ENCODE results near the gene ABHD6.
"Not testable (repeated sequence)": the region's sequence is repeated elsewhere in the genome, so short reads cannot be mapped to it uniquely, and the experiment has no call there.

Gene ABHD6, protein sequence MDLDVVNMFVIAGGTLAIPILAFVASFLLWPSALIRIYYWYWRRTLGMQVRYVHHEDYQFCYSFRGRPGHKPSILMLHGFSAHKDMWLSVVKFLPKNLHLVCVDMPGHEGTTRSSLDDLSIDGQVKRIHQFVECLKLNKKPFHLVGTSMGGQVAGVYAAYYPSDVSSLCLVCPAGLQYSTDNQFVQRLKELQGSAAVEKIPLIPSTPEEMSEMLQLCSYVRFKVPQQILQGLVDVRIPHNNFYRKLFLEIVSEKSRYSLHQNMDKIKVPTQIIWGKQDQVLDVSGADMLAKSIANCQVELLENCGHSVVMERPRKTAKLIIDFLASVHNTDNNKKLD

DNA sequence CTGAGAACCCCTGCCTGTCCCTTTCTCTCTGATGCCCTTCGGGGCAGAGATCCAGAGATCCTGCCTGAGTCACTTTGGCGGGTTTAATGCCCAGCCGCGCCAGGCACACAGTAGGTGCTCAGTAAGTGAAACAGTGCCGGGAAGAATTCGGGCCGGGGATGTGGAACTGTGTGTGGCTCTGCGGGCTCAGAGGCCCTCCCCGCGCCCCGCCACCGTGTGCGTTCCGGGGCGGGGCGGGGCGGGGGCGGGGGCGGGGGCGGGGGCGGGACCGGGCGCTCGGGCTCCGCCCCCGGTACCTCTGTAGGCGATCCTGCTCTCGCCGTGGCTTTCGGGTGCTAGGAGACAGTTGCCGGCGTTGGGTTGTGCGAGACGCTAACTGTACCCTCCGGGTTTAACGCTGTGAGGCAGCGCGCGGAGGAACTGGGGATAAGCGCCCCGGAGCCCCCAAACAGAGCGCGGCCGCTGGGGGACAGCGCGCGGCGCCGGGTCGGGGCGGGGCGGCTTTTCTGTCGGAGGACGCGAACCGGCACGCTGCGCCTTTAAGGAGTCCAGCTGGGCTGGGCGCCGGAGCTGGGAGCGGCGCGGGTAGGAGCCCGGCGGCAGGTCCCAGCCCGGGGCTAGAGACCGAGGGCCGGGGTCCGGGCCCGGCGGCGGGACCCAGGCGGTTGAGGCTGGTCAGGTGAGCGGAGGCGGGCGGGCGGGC, at the start of gene ABHD6:
TSS of gene ABHD6 (plus strand) at position 555 of the 703 bp plus-strand sequence. CDS start 18,795 bp downstream, outside the sequence.
- DNase-seq: peak; percentile 63 to 94 (median 80)

DNA sequence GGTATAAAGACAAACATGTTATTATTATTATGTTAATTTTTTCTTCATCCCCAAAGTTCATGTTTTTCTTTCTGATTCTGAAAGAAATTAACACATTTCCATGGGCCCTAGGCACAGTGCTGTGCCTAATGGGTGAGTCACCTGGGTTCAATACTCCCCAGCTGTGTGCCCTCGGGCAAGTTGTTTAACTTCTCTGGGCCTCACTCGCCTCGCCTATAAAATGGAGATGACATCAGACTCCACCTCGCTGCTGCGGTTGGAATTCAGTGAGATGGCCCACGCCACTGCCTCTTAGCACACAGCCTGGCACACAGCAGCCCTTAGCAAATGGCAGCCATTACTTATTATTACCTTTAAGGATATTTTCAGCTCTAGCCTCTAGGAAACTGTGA, 49.4 kb upstream of the ABHD6 start:
- no peak for DNase-seq

GRCh38 chr3:58188921-58189451, 48.6 kb upstream of the ABHD6 start:
- DNase-seq: no peak

GRCh38 chr3:58189691-58190090, 47.9 kb upstream of the ABHD6 start:
- DNase-seq: no peak

DNA sequence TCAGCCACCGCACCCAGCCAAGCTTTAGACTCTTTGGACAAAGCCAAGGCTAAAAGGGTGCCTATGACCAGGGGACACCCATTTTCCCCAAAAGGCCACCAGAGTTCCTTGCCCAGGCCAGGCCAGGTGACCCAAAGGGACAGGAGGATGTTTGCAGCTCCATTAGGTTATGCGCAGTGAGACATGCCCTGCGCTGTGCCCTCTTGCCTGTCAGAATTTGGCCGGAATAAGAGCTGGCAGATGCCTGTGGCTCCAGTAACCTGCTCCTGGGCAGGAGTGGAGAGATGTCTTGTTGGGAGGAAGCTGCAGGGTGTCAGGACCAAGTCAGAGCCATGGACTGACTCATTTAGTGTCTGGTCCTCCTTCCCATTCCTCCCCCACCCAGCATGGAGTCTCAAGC, 47.3 kb upstream of the ABHD6 start:
- DNase-seq: no peak

- DNase-seq: no peak
Measured at GRCh38 chr3:58190882-58191281, 46.7 kb upstream of the ABHD6 start.

- no peak for DNase-seq
Measured at GRCh38 chr3:58191361-58191991, 46.1 kb upstream of the ABHD6 start.

DNA sequence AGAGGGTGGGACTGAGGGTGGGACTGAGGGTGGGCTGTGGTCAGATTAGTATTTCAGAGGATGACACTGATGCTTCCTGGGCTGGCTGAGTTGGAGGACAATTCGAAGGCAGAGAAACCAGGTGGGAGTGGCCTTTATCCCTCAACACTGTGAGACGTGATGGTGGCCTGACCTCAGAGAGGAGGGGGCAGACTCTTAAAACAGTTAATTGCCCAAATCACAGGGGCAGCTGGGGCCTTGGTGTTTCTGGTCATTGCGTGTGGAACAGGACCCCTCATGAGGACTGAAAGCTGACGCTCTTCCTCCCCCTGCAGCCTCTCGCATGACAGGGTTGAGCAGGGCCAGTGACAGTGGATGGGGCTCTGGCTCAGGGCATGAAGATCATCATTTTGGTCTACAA, 45.5 kb upstream of the ABHD6 start:
- DNase-seq: no peak

- DNase-seq: no peak
Measured at GRCh38 chr3:58193682-58194407, 43.7 kb upstream of the ABHD6 start.

- DNase-seq: no peak
Measured at GRCh38 chr3:58197588-58197987, 40.0 kb upstream of the ABHD6 start.

DNA sequence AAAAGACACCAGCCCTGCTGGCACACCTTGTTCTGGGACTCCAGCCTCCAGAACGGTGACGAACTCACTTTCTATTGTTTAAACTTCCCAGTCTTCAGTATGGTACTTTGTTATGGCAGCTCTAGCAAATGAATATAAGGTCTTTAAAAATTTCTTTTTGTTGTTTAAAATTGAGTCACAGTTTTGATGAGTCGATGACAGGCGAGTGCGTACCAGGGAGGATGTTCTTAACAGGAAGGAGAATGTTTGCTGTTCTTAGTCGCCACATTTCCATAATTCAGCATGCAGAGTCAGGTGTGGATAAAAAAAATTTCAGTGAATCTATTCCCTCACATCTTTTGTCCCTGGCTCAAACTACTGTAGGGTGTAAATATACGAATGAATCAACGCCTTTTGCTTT, 39.2 kb upstream of the ABHD6 start:
- DNase-seq: no peak

- no peak for DNase-seq
Measured at GRCh38 chr3:58198804-58199203, 38.8 kb upstream of the ABHD6 start.

DNA sequence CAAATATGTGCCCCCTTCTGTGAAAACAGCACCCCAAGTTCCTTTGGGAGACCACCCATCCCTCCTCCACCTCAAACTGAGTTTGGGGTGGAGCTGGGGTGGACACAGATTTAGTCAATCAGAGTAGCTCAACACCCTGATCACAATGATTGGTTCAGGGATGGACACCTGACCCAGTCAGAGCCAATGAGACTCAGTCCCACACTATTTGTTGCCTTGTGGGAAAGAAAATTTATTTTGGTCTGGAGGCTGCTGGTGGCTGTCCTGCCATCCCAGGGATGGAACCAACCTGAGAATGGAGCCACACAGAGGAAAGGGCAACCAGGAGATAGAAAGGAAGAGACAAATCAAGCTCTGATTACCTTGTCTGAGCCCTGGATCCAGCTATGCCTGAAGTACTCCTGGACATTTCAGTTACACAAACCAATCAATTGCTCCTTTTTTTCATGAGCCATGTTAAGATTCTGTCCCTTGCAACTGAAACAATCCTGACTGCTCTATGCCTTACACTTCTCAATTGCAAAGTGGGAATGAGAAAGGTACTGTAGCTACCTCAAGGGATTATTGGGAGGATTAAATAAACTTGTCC, 37.4 kb upstream of the ABHD6 start:
- DNase-seq: no peak

DNA sequence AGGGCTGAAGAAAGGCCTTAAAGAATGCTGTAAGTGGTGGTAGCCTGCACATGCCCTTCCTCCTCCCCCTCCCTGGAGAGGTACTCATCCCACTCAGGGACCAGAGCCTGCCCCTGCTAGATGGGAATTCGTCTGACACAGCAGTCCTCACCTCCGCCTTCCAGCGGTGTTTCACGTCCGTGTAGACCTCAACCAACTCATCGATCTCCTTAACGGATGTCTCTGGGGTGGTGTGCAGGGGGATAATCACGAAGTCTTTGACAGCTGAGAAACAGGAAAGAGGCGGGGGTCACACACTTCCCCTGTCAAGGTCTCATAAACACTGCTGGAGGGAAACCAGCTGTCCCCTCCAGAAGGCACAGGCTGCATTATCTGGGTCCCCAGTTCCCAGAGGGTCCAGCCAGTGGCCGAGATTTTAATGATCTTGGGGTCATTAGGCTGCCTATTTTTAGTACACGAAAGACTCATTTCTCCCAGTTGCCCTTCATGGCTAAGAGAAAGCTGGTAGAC, 36.7 kb upstream of the ABHD6 start:
- no peak for DNase-seq

GRCh38 chr3:58201451-58201850, 36.1 kb upstream of the ABHD6 start:
- not testable (repeated sequence) for DNase-seq

GRCh38 chr3:58202917-58203360, 34.7 kb upstream of the ABHD6 start:
- no peak for DNase-seq

- no peak for DNase-seq
Measured at GRCh38 chr3:58203541-58203940, 34.1 kb upstream of the ABHD6 start.

GRCh38 chr3:58204720-58205119, 32.9 kb upstream of the ABHD6 start:
- no peak for DNase-seq

DNA sequence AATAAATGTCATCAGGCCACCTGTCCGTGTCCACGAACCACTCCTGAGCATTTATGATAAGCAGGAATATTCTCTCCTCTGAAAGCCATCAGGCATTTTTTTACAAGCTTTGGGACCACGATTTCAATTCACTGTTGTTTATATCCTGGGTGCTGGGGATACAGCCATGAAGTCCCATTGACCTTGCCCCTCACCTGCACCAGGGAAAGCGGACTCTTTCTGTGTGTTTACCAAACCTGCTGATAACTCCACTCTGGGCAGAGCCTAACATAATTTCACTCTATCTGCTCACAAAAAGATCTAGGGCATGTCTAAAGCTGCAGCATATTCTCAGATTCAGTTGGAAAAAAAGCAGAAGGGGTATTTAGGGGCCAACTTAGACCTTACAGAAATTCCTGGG, 31.6 kb upstream of the ABHD6 start:
- no peak for DNase-seq

DNA sequence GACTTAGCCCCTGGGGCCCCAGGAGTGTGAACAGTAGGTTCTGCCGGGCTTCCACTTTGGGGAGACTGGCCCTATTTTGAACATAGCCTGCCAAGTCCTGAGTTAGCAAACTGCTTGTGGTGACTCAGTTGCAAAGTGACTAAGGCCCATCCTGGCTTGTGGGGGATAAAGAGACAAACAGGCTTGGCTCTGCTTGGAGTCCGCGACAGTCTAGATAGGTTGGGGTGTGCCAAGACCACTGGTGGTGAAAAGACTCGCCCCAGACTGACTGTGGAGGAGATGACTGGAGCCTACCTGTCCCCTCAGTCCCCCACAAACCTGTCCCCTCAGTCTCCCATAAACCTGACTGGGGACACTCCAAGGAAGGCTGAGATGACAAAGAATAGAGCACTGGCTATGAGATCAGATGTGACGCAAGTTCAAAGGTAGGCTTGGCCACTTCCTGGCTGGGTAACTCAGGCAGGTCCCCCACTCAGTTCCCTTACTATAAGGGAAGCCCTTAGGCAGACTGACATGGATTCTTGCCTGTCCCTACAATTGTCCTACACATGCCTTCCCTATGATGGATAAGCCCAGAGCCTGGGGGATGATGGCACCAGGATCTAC, 31.1 kb upstream of the ABHD6 start:
- no peak for DNase-seq

DNA sequence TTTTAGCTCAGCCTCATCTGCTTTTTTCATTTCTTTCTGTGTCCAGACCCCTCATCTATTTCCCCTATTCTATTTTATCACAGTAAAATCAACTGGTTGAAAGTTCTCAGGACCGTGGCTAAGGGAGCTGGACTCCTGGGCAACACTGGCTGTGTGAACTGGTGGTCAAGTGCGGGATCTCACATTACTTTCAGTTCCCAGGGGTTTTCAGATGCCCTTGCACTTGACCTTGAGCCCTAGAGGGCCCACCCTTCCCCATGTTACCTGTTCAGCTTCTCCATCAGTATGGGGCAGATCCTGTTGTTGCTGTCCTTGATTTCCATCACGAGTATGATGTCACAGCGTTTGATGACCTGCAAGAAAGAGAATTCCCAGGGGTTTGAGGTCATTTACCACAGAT, 29.6 kb upstream of the ABHD6 start:
- no peak for DNase-seq

DNA sequence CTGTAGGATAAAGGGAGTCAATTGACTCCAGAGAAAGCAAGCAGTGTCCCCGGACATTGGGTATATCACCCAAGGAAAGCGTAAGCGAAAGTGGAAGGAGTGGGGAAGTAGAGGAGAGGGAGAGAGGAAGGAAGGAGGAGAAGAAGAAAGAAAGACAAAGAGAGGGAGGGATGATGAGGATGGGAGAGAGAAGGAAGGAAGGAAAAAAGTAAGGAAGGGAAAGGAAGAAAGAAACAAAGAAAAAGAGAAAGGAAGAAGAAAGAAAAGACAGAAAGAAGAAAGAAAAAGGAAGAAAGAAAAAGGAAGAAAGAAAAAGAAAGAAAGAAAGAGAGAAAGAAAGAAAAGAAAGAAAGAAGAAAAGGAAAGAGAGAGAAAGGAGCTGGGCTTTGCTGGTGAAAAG, 27.7 kb upstream of the ABHD6 start:
- DNase-seq: no peak

All from stimulated activated naive CD4-positive, alpha-beta T cell (primary cell).